CD4-positive, alpha-beta T cell treated with Interleukin-1 beta for 1 hour (primary cell): ENCODE results near the gene USP10.
"Not testable (repeated sequence)": the region's sequence is repeated elsewhere in the genome, so short reads cannot be mapped to it uniquely, and the experiment has no call there.

Source experiments
- DNase-seq, 2 donors: peaks; one replicate each; pipeline ENCODE4 v3.0.0-alpha.2; 2020 to 2022

Gene USP10

DNA sequence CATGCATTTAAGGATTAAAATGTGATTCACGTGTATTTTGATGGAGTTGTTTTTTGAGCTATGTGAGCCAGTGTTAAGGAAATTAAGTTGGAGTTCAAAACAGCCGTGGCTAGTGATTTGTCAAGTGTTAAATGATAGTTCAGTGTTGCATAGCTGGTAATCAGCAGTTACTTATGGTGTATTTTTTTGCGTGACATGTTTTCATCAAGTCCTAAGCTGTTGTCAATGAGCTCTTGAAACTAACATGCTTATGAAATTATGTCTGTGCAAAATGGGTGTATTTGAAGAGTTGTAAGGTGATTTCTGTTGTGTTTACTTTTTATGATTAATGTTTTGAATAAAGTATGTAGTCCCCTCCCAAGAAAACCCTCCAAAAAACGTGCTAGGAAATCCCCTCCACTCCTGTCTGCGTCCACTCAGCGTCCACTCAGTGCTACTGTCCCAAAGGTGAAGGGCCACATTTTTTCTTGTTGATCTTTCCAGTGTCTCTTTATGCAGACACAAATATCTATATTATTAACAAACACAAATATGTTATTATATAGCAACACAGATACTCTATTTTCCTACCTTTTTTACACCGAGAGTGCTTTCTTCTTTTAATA is 30.0 kb downstream of the USP10 start:
- no peak for DNase-seq

DNA sequence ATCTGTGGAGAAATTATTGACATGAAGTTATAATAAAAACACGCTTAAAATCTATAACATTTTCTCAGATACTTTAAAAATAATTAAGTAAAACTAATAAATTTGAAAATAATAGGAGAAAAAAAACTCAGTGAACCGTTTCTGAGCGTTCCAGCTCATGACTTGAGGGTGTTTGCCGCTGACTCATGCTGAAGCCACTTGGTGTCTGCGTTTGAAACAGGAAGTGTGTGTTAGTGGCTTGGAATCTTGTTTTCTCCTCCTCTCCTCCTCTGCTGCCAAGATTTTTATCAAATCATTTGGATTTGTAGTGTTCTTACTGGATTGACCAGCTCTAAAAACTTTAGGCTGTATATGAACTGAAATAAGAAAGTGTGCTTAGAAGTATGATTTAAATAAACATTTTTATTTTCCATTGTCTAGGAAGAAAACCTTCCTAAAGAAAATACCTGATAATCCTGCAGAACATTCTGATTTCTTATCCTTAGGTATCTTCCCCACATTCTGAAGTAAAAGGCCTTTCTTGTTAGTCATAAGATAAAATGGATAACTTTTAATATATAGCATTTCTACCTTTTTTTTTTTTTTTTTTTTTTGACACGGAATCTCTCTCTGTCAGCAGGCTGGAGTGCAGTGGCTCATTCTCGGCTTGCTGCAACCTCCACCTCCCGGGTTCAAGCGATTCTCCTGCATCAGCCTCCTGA is 30.8 kb downstream of the USP10 start:
- peak; percentile 33 to 41 for DNase-seq

DNA sequence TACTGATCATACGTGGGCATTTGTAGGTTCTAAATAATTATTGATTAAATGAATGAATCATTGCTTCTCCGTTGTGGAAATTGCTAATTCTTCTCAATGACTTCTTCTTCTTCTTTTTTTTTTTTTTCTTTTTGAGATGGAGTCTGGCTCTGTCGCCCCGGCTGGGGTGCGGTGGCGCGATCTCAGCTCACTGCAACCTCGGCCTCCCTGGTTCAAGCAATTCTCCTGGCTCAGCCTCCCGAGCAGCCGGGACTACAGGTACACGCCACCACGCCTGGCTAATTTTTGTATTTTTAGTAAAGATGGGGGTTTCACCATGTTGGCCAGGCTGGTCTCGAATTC is 32.5 kb downstream of the USP10 start:
- DNase-seq, result not testable (repeated sequence)

DNA sequence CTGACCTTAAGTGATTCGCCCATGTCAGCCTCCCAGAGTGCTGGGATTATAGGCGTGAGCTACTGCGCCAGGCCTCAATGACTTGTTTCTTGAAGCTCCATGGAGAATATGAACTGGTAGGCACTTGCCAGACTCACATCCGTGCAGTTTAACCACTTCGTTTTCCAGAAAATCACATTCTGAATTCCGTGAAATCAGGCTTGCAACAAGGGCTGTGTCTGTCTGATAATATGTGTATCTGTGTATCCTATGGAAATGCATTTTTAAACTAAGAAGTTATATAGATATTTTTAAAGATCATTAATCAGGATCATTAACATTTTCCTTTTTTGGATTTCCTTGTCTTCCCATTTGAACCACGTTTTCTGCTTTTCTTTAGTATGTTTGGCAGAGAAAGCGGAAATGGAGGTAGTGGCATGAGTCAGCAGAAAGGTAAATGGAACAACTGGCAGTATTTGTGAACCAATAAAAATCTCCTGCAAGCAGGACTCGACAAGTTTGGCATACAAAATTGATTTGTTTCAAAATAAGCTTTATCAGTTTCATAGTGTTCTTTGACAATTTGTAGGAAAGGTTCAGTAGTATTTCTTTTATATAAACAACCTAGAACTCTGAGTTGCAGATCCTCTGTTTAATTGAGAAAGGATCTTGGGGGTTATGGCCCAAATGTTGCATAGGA is 33.0 kb downstream of the USP10 start:
- DNase-seq, result no peak

DNA sequence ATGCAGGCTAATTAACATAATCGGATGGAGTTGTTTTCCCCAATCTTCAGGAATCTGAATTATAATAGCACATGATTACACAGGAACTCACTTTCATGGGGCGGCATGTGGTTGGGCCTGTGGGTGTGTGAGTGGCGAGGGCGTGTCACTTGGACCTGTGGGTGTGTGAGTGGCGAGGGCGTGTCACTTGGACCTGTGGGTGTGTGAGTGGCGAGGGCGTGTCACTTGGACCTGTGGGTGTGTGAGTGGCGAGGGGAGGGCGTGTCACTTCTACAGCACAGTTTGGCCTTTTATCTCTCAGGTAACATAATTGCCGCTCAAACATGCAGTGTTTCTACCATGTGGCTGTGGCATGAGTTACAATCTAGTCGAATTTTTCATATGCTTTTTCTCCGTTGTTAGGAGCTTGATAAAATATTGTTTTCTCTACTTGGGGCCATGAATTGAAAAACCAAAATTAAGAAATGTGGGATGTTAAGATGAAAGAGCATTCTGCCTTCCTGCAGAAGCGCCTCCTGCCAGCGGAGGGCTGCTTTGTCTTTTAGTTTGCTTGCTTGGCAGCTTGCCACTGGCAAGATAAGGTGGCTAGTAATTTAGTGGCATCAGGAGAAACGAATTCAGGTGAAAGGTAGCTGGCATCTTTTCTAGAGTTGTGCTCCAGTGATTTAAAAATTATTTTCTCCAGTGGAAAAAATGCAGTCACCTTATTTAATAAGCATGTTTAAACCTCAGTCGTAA is 36.2 kb downstream of the USP10 start:
- DNase-seq, result peak; percentile 46 to 57

DNA sequence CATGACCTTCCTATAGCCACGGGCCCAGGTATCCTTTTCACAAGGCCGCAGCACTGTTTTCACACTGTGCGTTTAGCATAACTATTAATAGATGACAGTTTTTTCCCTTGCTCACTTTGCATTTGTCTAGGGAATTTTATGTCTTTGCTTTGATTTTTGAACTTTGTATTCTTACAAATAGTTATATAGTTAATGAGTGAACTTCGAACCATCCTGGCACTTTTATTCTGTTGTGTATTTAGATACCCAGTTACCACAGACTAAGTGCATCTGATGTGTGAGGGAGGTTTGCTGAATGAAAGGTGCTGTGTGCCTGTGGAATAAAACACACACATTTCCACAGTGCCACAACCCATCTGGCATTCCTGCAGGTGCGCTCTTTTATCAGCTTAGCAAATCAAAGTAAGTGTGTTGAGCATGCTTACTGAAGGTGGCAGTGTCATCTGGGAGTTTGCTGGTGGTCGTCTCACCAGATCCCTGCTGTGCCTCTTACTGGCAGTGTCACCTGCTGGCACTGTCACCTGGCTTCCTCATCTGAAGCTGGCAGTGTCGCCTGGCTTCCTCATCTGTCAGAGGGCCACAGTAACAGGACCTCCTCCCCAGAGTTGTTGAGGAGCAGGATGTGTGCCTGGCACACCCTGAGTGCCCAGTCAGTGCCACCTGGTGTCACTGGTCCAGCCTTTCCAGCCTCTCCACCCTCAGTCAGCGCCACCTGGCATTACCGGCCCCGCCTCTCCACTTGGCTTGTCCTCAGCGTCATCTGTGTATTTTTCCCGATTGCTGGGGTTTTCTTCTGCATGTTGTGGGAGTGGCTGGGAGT is 37.6 kb downstream of the USP10 start:
- DNase-seq, result no peak

DNA sequence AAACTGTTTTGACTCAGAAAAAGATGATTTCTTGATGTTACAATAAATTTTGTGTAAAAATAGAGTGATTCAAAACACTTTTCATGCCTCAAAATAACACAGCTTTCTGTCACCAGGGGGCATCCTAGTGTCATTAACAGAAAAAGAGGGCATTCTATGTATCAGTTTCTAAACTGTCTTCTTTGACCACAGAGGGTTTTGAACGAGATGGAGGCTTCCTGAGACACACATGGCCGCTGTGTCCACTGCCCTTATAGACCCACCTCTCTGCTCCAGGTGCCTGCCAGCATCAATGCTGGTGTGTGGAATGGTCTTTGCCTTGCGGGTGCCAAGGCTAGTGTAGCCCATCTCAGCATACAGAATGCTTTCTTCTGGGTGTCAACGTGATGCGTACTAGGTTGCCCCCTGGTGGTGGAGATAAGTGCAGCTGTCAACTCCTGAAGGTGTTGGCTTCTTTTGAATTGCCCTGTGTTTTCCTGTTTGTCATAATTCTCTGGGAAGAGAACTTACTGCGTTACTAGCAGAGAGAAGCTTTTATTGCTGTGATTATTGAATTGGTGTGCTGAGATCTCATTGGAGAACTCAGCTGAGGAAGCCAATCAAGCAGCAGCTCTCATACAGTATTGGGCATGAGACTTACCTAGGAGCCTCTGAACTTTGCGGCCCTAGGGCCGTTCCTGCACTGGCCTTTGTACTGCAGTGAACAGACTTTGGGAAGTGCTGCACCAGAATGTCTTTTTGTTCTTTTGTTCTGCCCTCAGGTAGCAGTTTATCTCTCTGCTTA is 38.6 kb downstream of the USP10 start:
- peak; percentile 74 to 77 for DNase-seq

DNA sequence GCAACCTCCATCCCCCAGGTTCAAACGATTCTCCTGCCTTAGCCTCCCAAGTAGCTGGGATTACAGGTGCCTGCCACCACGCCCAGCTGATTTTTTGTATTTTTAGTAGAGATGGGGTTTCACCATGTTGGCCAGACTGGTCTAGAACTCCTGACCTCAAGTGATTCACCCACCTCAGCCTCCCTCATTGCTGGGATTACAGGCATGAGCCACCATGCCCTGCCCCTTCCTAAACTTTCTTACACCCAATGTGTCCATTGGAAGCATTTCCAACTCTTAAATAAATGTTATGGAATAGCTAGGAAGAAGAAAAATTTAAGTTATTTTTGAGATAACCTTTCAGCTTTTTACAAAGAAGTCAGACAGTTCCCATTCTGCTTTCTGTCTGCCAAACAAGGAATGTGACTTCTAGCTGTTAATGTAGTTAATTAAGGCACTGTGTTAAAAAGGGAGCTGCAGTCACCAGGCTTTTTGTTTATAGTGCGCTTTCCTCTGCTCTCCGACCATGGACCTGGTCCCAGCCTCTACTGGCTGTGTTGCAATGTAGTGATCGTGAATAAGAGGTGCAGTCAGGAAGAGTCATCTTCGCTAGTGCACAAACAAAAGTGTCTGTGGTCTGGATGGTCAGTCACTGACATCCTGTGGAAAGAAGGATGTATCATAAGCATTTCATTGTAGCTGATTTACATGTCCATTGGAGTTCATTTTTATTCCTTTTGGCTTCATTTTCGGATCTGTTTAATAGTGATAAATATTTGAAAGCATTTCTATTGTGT is 39.7 kb downstream of the USP10 start:
- DNase-seq, result peak in 1 of 2 donors; percentile 33

DNA sequence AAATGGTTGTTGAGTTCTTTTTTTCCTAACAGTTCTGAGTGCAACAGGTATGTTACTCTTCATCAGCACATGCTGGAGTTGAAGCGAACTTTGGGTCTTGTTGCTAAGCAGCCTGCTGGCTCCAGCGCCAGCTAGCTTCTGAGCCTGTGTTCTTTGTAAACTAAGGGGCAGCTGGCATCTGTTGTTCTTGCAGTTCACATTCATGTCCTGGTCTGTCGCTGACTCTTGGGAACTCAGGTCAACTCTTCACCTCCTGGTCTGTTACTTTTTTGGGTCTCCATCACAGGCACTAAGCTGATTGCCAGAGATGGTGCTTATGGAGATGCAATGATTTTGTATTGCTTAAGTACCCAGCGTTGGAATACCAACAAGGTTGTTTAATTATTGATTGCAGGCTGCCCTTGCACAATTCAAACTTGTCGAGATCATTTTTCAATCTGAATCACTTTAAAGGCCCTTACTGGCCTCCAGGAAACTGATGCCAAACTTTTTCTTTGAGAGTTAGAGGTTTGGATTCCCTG is 40.9 kb downstream of the USP10 start:
- DNase-seq, result no peak

DNA sequence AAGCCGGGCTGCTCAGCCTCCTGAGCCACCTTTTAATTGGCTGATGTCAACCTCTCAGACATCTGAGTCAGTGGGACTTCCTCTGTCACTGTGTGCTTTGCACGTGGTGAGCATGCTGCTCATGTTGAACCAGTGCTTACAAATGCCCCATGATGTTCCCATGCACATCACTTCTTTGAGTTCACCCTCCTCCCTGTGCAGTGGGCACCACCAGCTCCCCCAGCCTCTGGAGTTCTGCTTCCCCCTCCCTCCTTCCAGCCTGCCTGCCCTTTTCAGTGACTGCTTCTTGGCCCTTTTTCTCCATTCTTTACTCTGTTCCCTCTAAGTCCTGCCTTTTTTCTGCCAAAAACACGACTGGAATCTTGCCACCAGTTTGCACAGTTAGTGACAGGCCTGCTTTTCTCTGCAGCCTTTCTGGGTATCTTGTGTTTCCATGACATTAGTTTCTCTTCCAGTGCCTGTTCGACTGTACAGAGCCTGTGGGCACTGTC is 41.6 kb downstream of the USP10 start:
- DNase-seq, result peak in 1 of 2 donors; percentile 18

DNA sequence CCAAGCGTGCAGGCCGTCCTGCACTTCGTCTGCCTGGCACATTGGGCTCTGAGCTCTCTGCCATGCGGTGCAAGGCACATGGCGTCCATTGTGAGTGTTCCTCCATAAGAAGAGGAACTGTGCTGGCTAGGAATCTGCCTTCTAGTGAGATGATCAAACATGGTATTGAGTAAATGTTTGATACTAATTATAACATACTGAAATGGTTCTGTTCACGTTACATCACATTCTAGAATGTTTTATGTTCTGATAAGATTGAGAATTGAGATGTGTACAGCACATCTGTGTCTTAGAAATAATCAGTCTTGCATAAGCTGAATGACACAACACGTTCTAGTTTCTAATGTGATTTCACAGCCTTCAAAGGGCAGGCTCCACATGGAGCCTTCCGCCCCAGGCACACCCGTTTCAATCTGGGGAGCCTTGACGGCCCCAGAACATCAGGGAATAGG is 42.9 kb downstream of the USP10 start:
- DNase-seq, result no peak

DNA sequence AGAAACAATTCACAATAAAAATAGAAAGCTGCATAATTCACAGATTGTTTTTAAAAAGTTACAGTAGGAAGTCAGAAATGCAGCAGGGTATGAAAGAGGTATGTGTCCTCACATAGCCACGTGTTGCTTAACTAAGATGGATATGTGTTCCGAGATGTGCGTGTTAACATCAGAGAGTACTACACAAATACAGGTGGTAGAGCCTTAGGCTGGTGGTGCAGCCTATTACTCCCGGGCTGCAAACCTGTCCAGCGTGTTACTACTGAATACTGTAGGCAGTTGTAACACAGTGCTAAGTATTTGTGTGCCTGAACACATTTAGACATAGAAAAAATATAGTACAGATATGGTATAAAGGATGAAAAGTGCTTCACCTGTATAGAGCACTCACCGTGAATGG is 46.4 kb downstream of the USP10 start:
- no peak for DNase-seq

DNA sequence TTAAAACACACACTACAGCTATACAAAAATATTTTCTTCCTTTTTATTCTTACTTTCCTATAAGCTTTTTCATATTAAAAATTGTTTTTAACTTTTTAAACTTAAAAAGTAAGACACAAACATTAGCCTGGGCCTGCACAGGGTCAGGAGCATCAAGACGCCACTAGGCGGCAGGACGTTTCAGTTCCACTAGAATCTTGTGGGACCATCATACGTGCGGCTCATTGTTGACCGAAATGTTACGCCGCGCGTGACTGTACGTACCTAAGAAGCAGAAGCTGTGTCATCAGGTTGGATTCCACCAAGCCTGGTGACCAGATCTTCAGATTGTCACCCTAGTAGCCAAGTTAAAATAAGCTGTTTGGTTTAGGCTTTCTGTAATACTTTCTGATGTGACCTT is 47.1 kb downstream of the USP10 start:
- no peak for DNase-seq

DNA sequence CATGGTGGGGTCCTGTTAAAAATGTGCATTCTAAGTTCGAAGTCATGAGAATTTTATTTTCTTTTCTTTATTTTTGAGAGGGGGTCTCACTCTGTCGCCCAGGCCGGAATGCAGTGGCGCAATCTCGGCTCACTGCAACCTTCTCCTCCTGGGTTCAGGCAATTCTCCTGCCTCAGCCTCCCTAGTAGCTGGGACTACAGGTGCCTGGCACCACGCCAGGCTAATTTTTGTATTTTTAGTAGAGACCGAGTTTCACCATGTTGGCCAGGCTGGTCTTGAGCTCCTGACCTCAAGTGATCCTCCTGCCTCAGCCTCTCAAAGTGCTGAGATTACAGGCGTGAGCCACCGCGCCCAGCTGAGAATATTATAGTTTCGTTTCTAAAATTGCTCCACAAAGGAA is 48.4 kb downstream of the USP10 start:
- not testable (repeated sequence) for DNase-seq

DNA sequence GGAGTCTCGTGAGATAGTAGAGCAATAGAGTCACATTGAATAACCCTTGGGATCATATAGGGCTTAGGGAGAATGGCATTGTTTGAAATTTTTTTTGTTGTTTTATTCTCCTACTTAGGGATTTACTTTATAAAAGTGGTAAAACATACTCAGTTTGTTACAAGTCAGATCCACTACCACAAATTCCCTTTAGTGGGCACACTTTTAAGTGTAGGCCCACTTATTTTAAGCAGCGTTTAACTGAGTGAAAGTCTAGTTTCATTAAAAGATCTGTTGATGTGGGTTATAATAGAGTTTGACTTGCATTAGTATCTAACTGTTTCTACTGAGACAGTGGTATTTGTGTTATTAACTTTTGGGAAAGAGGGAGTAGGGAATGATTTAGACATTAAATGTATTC is 49.3 kb downstream of the USP10 start:
- no peak for DNase-seq

DNA sequence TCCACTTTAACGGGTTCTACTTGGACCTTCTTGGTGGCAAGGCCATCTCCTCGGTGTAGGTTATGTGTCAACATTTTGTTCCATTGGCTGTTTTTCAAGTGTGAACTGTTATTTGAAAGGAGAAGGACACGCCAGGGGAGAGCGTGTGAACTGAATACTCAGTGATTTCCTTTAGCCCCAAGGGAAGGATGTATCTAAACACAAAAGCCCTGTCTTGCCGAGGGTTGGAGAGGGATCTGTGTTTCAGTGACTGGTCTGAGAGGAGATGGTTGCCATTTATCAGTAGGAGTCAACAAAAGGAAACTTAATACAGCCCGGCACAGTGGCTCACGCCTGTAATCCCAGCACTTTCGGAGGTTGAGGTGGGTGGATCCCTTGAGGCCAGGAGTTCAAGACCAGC is 50.0 kb downstream of the USP10 start:
- no peak for DNase-seq

DNA sequence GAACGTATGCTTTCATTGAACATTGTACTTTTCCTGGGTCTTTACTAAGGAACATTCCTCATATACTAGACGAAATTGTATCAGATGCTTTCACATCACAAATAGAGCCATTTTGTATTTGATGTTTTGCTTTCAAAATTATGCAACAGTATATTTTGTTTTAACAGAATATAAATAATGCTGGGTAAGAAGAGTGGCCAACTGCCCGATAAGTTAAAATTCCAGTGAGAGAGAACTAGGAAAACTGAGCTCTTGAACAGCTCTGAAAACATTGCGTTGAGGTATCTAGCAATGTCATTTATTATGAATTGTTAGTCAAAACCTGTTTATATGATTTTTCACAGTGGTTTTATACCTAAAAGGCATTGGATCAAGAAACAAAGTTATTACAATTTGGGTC is 50.8 kb downstream of the USP10 start:
- DNase-seq, result no peak

DNA sequence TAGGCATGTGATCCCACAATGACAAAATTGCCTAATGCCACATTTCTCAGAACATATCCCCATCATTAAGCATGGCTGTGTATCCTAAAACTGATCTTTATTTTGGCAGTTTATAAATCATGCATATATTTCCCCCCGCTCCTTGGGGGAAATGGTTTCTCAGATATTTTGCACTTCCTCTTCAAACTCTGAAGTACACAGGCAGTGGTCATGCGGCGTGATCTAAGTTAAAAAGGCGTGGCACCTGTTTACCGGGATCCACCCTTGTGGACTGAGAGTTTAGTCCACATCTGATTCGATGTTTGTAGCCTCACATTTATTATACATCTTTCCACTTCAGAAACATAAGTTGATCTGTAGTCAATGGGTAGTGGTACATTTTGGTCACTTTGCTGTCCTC is 51.4 kb downstream of the USP10 start:
- peak in 1 of 2 donors; percentile 46 for DNase-seq

DNA sequence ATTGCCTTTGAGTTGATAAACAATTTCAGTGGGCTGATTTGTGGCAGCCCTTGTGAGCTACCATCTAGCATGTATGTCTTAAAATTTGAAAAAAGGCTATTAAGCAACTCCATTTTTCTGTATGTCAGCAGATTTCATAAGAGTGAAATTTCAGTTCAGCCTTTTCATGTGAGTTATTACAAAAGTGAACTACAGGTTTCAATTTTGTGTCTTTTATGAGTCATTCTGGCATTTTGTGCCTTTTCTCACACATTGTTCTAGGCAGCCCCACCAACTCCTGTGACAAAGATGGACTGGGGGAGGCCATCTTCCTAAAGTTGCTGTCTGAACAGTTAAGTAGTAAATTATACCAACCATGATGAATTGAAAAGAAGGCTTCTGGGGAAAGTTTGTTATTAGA is 52.1 kb downstream of the USP10 start:
- no peak for DNase-seq

DNA sequence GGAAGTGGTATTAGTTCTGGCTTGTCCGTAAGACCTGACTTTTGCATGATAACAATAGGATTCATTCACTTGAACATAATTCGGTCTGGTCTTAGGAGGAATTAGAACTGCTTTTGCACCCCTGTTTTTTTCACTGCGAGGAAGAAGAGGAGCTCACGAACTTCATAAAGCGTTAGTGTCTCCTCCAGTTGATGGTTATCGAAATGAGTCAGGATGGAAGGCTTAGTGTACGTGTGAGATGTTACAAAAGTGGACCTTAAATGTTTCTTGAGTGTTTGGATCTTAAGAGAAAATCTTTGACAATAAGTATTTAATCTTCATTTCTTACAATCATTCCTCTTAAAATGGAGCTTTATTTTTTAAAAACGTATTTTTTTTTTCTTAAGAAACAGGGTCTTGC is 52.8 kb downstream of the USP10 start:
- no peak for DNase-seq
